GM21381 (cell line): ENCODE results near the gene HPDL.
A peak's percentile ranks its signal among the peaks of the same experiment; 100 is the strongest.
"Not testable (repeated sequence)": the region's sequence is repeated elsewhere in the genome, so short reads cannot be mapped to it uniquely, and the experiment has no call there.

Experiments used
- ATAC-seq: cut with Tn5 transposase; IDR thresholded peaks from one replicate; pipeline ENCODE4 v1.9.1; 2021; ENCODE audit warnings: mild to moderate bottlenecking, moderate library complexity; ENCODE audit not compliant: unreplicated experiment

HPDL gene

DNA sequence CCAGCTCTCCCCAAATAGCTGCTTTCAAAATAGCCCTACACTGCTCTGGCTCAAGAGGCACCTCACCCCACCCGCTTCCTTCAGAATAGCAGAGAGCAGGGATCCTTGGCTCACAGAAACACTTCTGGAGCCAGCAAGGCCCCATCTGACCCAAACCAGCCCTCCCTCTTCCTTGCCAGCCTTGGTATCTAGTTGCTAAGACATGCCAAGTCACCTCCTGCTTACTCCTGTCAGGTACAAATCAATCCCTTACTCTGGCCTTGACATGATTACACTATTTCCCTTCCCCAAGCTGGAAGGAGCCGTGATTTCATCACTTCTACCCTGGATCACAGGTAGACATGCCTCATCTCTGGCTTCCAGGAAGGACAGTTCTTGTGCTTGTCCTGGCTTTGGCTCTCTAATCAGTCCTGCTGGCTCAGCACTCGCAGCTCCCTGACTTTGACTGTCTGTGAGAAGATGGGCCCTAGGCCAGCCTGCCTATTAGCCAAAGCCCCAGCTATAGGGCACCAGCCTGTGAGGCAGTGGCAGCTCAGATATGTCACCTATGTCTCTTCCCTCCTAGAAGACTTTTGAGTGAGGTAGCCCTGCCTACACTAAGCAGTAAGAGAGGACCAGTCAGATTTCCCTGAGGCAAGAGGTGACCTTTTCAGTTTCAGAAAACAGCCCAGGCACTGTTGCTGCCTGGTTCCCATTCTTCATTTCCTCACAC lies 22.4 kb downstream of the HPDL start:
- no peak for ATAC-seq

DNA sequence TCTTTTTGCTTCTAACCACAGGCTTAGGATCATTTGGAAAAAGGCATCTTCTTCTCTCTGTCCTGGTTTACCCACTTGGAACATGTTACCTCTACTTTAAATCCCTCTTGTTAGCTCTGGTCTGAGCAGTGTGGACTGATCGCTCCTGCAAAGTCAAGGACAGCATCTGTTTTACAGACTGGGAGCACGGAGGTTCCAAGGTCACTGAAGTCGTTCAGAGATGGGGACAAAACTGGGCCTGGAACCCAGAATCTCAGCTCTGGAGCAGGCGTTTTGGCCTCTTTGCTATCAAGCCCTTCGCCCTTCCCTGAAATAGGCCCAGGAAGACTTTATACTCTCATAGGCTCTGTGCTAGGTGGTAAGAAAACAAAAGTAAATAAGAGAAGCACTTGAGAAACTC lies 24.8 kb downstream of the HPDL start:
- ATAC-seq, result no peak

DNA sequence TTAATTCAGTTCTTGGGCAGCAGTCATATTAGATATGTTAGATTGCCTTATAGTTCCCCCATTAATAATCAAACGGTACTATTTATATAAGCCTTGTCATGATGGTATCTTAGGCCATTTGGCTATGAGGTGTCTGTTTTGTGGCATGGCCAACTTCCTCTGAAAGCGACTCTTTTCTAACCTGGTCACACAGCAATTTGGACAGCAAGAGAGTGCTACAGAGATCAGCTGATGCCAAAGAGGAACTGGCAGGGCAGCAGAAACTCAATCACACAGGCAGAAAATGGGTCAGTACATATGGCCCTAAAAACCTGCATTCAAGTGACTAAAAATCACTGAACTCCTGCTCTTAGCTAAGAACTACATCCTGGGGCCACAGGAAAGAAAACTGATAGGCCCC lies 27.0 kb downstream of the HPDL start:
- no peak for ATAC-seq

DNA sequence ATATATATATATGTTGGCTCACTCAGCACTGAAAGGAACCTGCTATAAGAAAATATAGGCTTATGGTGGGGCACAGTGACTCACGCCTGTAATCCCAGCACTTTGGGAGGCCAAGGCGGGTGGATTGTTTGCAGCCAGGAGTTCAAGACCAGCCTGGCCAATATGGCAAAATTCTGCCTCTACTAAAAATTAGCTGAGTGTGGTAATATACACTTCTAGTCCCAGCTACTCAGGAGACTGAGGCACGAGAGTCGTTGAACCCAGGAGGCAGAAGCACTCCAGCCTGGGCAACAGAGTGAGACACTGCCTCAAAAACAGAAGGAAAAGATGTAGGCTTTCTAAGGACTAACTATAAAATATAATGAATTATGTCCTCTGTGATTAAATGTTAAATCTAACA lies 28.1 kb downstream of the HPDL start:
- ATAC-seq, result no peak

DNA sequence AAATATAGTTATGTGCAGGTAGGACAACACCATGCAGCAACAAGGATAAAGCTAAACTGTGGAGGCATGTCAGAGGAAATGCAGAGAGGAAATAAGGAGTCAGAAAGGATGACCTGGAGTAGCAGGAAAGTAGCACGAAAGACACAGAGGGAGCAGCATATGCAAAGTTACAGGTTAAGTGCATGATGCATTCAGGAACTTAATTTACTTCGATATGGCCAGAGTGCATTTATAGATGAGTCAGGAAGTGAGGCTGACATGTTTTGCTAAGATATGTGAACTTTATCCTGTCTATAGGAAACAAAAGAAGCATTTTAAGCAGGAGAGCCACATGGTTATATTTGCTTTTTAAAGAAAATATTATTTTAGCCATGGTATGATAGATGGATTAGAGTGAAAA lies 29.0 kb downstream of the HPDL start:
- no peak for ATAC-seq

DNA sequence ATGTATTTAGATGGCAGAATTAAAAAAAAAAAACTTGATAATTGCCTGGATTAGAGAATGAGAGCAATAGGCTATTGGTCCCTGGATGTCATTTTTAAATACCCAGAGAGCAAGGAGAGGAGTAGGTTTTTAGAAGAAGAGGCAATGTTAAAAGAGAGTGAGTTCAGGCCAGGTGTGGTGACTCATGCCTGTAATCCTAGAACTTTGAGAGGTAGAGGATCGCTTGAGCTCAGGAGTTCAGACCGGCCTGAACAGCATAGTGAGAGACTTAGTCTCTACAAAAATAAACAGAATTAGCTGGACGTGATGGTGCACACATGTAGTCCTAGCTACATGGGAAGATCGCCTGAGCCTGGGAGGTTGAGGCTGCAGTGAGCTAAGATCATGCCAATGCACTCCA lies 29.5 kb downstream of the HPDL start:
- no peak for ATAC-seq

DNA sequence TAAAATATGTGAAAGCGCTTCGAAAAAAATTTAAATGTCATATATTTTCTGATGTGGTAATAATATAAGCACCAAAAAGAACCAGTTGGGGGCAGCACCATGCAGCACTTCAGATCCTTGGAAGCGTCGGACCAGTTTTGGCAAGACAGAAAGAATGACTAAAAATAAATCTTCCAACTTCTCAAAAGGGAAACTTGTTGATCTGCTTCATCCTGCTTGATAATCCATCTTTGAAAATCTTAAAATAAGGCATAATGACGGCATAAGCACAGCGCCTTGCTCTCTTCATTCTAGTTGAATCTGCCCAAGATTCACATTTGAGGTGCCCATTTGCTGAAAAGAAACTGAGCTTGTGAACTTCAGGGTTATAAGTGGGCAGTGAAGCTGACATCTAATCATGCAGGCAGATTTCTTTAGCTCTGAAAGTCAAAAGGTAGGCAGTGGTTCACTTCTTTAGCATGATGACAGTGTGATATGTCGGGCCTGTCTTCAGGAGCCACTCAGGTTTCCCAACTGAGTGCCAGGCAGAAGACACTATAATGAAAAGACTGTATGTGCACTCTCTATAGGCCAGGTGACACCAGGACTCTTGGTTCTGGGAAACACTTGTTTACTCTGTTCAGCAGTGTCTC lies 33.3 kb downstream of the HPDL start:
- ATAC-seq, result no peak

DNA sequence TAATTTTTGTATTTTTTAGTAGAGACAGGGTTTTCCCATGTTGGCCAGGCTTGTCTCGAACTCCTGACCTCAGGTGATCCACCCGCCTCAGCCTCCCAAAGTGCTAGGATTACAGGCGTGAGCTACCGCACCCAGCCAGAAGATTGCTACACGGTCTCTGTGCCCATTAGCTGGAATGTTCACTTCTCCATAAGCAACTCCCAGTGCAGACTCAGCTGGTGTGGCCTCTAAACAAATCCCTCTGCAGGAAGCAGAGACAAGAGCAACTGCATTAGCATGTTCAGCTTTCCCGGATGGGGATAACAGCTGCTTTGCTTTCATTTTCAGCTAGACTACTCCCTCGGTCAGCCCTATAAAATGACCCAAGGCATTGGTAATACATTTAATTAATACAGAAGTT lies 34.3 kb downstream of the HPDL start:
- ATAC-seq, result not testable (repeated sequence)

DNA sequence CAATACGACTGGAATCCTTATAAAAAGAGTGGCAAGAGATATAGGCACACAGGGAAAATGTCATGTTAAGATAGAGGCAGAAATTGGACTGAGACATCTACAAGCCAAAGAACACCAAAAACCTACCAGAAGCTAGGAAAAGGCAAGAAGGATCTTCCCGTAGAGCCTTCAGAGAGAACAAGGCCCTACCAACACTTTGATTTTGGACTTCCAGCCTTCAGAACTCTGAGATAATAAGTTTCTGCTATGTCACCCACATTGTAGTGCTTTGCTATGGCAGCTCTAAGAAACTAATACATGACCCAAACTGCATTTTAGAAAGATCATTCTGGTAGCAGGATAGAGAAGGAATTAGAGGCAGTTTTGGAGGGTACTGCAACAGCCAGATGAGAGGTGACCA lies 37.6 kb downstream of the HPDL start:
- no peak for ATAC-seq

DNA sequence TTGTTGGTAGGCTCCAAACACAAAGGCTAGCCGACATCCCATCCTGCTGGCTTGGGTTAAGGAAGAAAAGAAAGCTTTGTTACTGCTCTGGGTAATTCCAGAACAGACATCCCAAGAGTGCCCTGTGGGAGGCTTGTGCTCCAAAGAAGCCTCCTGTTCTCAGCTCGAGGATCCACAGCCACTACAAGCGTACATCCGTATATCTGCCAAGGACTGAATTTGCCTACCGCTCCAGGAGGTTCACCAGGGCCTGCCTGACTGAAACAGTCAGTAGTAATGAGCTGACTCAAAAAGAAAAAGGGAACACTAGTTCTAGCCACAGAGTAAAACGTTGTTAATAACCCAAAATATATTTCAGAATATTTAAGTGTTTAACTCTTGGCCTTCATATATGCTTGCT lies 38.4 kb downstream of the HPDL start:
- peak; percentile 66 for ATAC-seq

DNA sequence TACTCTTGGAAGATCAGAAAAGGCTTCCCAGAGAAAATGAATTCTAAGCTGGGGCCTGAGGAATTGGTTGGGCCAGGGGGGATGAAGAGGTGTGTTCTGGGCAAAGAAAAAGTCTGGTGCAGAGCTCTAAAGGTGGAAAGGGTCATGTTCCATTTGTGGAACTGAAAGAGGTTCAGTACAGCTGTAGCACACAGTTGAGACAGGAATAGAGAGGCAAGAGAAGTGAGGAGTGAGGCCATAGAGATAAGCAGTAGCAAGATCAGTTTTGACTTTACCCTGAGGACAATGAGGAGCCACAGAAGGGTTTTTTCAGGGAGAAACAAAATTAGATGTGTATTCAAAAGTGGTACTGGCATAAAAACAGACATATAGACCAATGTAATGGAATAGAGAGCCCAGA lies 43.9 kb downstream of the HPDL start:
- peak; percentile 54 for ATAC-seq

DNA sequence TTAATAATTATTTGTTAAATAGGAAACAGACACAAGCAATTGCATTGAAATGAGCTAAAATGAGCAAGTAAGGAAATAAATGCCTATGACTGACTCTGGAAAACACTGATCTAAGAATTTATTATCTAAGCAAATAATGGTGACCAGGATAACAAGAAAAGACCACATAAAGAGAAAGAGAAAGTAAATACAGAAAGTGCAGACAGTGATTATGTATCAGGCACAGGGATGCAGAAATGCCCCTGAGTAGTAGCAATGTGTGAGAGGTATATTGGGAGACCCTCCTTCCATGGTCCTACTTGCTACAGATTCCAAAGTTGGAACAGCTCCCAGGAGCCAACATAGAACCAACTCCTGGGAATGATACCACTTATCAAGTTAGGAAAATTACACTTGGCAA lies 46.9 kb downstream of the HPDL start:
- ATAC-seq, result no peak

DNA sequence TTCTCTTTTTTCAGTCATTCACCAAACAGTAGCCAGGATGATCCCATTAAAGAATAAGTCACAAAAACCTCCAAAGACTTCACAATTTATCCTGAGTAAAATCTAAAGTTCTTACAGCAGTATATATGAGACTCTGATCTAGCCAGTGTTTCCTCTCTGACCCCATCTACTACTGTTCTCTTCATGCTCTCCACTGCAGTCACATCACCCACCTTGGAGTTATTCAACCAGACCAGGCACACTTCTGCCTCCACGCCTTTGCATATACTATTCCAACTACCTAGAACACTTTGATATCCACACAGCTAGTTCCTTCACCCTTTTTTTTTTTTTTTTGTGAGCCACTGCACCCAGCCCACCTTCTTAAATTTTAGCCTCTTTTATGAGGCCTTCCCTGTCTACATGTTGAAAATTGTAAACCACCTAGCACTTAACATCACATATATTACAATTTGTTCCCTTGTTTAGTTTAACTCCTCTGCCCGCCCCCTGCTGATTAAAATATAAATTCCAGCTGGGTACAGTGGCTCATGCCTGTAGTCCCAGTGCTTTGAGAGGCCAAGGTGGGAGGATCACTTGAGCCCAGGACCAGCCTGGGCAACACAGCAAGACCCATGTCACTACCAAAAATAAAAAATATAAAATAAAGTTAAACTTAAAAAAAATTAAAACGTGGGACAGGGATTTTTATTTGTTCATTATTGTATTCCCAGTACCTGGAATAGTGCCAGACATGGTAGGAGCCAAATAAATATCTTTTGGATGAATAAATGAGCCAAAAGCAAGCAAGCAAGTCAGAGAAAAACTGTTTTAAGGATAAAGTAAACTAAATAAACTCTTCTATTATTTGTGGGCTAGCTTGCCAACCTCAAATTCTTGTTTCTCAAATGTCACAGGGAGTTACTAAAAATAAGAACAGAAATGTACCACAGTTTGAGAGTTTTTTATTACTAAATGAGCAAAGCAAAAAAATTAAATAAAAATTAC lies 48.7 kb downstream of the HPDL start:
- ATAC-seq, result no peak

DNA sequence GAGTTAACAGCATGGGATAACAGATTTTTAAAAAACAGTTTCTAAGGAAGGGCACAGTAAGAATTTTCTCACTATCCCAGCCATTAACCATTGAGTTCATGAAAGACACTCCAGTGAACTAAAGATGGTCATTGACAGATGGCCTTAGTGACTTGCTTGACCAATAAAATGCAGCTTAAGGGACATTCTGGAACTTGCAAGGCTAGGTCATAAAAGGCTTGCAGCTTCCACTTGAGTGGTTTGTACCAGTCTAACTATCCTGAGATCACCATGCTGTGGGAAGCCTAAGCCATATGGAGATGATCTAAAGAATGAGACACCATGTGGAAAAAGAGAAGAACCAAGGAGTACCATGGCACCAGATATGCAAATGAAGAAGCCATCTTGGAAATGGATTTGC lies 51.5 kb downstream of the HPDL start:
- no peak for ATAC-seq
